HCT116 (cell line): Measurements from ENCODE around the gene ALG8. TPM values are rescaled to one million over a fixed set of nuclear protein-coding genes. Genes with fewer than 3 reads are reported as not detected.

Experiments
- ATAC-seq: fragments of 200-7000 bp; cut with Tn5 transposase; 2 replicates; pipeline ENCODE4 v1.9.1; 2020; ENCODE audit warnings: mild to moderate bottlenecking, moderate library complexity
- BruUV-seq: library from RNA; stranded (reverse); fragments of 400-500 nt; replicated peaks from 2 replicates; lab custom pipeline; 2021; lab: Mats Ljungman, UMichigan
- CTCF ChIA-PET: fragments of 300-600 bp; sonication (Branson Sonifier 250); formaldehyde crosslinking; loops from one replicate; lab custom pipeline; 2021; ENCODE audit warnings: antibody characterized with exemption; lab: Charles Lee
- POLR2A ChIA-PET: fragments of 300-600, 350-600 bp; sonication (Branson Sonifier 250); formaldehyde crosslinking; loops from one replicate; lab custom pipeline; 2021; ENCODE audit warnings: antibody characterized with exemption; lab: Charles Lee
- RAD21 ChIA-PET, 2 experiments: fragments of 300-600 bp; sonication (Branson Sonifier 250); formaldehyde crosslinking; loops; one replicate each; lab custom pipeline; 2023; ENCODE audit warnings: low total read pairs in 2 of 2; ENCODE audit not compliant: uncharacterized antibody in 2 of 2, unreplicated experiment in 2 of 2, low non-redundant PET in 1 of 2; lab: Charles Lee
- DNase-seq: peaks from one replicate; pipeline ENCODE4 v3.0.0-alpha.2; 2010; ENCODE audit warnings: low read depth, low spot score
- H2AFZ ChIP-seq: fragments of 200-600 bp; shearing (Covaris generic), sonication (generic); 2 replicates; pipeline ENCODE4 v1.6.1; 2017; ENCODE audit warnings: low read depth, mixed run types, mixed read lengths, antibody characterized with exemption, low read length; ENCODE audit not compliant: poor library complexity, severe bottlenecking
- H3K27ac ChIP-seq: 2 replicates; pipeline ENCODE4 v1.5.1; 2012; ENCODE audit warnings: low read depth, low read length
- H3K27me3 ChIP-seq: fragments of 200-600 bp; sonication (generic); 2 replicates; pipeline ENCODE4 v1.6.1; 2016; ENCODE audit warnings: mixed run types, low read length, mixed read lengths; ENCODE audit not compliant: insufficient read depth
- H3K36me3 ChIP-seq, 2 experiments: fragments of 200-500 bp in 1 of 2; fragments of 200-600 bp in 1 of 2; sonication (Bioruptor generic) in 1 of 2; sonication (generic) in 1 of 2; 2 replicates each; pipeline versions ENCODE4 v1.5.1 to v1.6.1; 2014 to 2016; ENCODE audit warnings: low read length in 2 of 2, inconsistent platforms in 1 of 2, mixed read lengths in 1 of 2, mixed run types in 1 of 2; ENCODE audit not compliant: insufficient read depth in 2 of 2, control insufficient read depth in 1 of 2
- H3K4me1 ChIP-seq, 2 experiments: fragments of 200-600 bp in 1 of 2; sonication (generic) in 1 of 2; 2 replicates each; pipeline versions ENCODE4 v1.5.1 to v1.6.1; 2012 to 2017; ENCODE audit warnings: low read length in 2 of 2, inconsistent platforms in 1 of 2, mild to moderate bottlenecking in 1 of 2, mixed read lengths in 1 of 2, mixed run types in 1 of 2, moderate library complexity in 1 of 2; ENCODE audit not compliant: insufficient read depth in 2 of 2, control insufficient read depth in 1 of 2
- H3K4me2 ChIP-seq: fragments of 200-600 bp; sonication (generic); 2 replicates; pipeline ENCODE4 v1.6.1; 2017; ENCODE audit warnings: mixed run types, low read length, mixed read lengths
- H3K4me3 ChIP-seq, 2 experiments: fragments of 200-600 bp in 1 of 2; sonication (generic) in 1 of 2; replicated peaks in 1 of 2; 2 replicates each; pipeline ENCODE4 v1.5.1; 2011 to 2016; ENCODE audit warnings: low read length in 2 of 2, control low read depth in 1 of 2, low read depth in 1 of 2, mild to moderate bottlenecking in 1 of 2, mixed read lengths in 1 of 2, mixed run types in 1 of 2
- H3K79me2 ChIP-seq: fragments of 200-600 bp; sonication (generic); 2 replicates; pipeline ENCODE4 v1.6.1; 2017; ENCODE audit warnings: mild to moderate bottlenecking, mixed run types, low read length, moderate library complexity, mixed read lengths; ENCODE audit not compliant: insufficient read depth
- H3K9ac ChIP-seq: fragments of 200-600 bp; sonication (generic); 2 replicates; pipeline ENCODE4 v1.6.1; 2016; ENCODE audit warnings: low read length, mixed read lengths
- H3K9me2 ChIP-seq: fragments of 200-600 bp; sonication (generic), shearing (Covaris generic); 2 replicates; pipeline ENCODE4 v1.6.1; 2017; ENCODE audit warnings: mixed run types, mild to moderate bottlenecking, moderate library complexity; ENCODE audit not compliant: insufficient read depth
- H3K9me3 ChIP-seq, 2 experiments: fragments of 200-500 bp in 1 of 2; fragments of 200-600 bp in 1 of 2; sonication (Bioruptor generic) in 1 of 2; sonication (generic) in 1 of 2; 2 replicates each; pipeline ENCODE4 v1.6.1; 2014 to 2017; ENCODE audit warnings: low read length in 2 of 2, mixed read lengths in 2 of 2, inconsistent platforms in 1 of 2, low read depth in 1 of 2, mild to moderate bottlenecking in 1 of 2, mixed run types in 1 of 2, moderate library complexity in 1 of 2; ENCODE audit not compliant: control insufficient read depth in 1 of 2, insufficient read depth in 1 of 2
- H4K20me1 ChIP-seq: fragments of 200-600 bp; sonication (generic), shearing (Covaris generic); 2 replicates; pipeline ENCODE4 v1.6.1; 2017; ENCODE audit warnings: mixed run types, mild to moderate bottlenecking, moderate library complexity; ENCODE audit not compliant: insufficient read depth
- FOSL1 ChIP-seq: IDR thresholded peaks from 2 replicates; pipeline ENCODE4 v1.6.1; 2012; ENCODE audit warnings: low read depth
- RAD21 ChIP-seq: IDR thresholded peaks from 2 replicates; pipeline ENCODE4 v1.6.1; 2012; ENCODE audit warnings: low read depth, mild to moderate bottlenecking
- SIN3A ChIP-seq: IDR thresholded peaks from 2 replicates; pipeline ENCODE4 v1.6.1; 2012; ENCODE audit warnings: low read depth
- SP1 ChIP-seq: IDR thresholded peaks from 2 replicates; pipeline ENCODE4 v1.6.1; 2012; ENCODE audit warnings: low read depth
- SRF ChIP-seq: IDR thresholded peaks from 2 replicates; pipeline ENCODE4 v1.6.1; 2012; ENCODE audit warnings: low read depth
- TCF7L2 ChIP-seq: IDR thresholded peaks from 2 replicates; pipeline ENCODE4 v1.7.0; 2011; ENCODE audit warnings: borderline replicate concordance, inconsistent platforms; ENCODE audit not compliant: insufficient read depth, insufficient read length; ENCODE audit errors: extremely low read depth
- YY1 ChIP-seq: IDR thresholded peaks from 2 replicates; pipeline ENCODE4 v1.6.1; 2011; ENCODE audit warnings: low read length, low read depth, moderate library complexity, mild to moderate bottlenecking; ENCODE audit not compliant: insufficient replicate concordance; ENCODE audit errors: extremely low read depth
- ZNF274 ChIP-seq: fragments of 200-500 bp; sonication (Bioruptor generic); IDR thresholded peaks from 2 replicates; pipeline ENCODE4 v1.6.1; 2014; ENCODE audit warnings: mild to moderate bottlenecking, low read depth, low read length, inconsistent platforms
- intact Hi-C: fragments of 100-400 bp; cut with micrococcal nuclease; formaldehyde crosslinking; loops from 2 replicates; pipeline ENCODE4 v1.10.0; 2022
- total RNA-seq: library from RNA; stranded (reverse); gene quantifications from one replicate; pipeline ENCODE4 v1.2.1, GENCODE V29; 2021; ENCODE audit not compliant: unreplicated experiment
- TF ChIP-seq, protein P1 (sequence below): IDR thresholded peaks from 2 replicates; pipeline ENCODE4 v1.6.1; 2012
- TF ChIP-seq, protein P2 (sequence below): IDR thresholded peaks from 2 replicates; pipeline ENCODE4 v1.6.1; 2012; ENCODE audit warnings: low read depth
- TF ChIP-seq, protein P3 (sequence below): IDR thresholded peaks from 2 replicates; pipeline ENCODE4 v1.6.1; 2012
- TF ChIP-seq, protein P4 (sequence below): IDR thresholded peaks from 2 replicates; pipeline ENCODE4 v1.6.1; 2011; ENCODE audit warnings: mild to moderate bottlenecking, low read length, moderate library complexity; ENCODE audit not compliant: insufficient replicate concordance; ENCODE audit errors: extremely low read depth
- TF ChIP-seq, protein P5 (sequence below), 3 experiments: fragments of 200-600 bp in 1 of 3; sonication (generic) in 1 of 3; IDR thresholded peaks in 2 of 3; conservative IDR thresholded peaks in 1 of 3; 2 replicates each; pipeline ENCODE4 v1.5.1; 2012 to 2017; ENCODE audit warnings: low read depth in 2 of 3, low read length in 2 of 3, antibody characterized with exemption in 1 of 3, borderline replicate concordance in 1 of 3, control low read depth in 1 of 3, mild to moderate bottlenecking in 1 of 3, mixed read lengths in 1 of 3, mixed run types in 1 of 3, moderate library complexity in 1 of 3; ENCODE audit not compliant: insufficient read depth in 1 of 3

Gene ALG8
- total RNA-seq, 1 experiment from 2014 or later: 50.1 TPM

DNA sequence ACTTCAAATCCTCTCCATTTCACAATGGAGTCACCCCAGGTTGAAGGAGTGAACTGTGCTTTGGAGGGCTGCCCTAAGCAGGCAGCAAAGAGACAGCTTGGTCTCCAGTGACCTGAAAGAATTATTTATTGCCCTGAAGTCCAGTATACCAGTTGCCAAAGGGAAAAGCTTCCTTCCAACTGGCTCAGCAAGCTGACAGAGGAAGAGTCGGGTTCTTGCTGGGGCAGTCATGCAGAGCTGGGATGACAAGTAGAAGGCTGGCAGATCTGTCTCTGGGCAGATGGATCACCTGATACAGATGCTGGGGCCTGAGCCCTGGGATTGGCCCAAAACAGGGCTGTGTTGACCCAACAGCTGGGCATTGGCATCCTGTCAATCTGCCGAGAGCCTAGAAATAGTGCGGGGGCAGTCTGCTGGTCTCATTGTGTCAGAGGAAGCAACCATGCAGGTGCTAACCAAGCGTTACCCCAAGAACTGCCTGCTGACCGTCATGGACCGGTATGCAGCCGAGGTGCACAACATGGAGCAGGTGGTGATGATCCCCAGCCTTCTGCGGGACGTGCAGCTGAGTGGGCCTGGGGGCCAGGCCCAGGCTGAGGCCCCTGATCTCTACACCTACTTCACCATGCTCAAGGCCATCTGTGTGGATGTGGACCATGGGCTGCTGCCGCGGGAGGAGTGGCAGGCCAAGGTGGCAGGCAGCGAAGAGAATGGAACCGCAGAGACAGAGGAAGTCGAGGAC is 75.8 kb downstream of the ALG8 start, which contains the start of gene THRSP:
Gene THRSP (plus strand): TSS at position 422 of the 742 bp plus-strand sequence. CDS start 21 bp downstream, at position 443.
- no TSS peak for BruUV-seq
- no peak within 1 kb of the TSS for H3K9ac ChIP-seq
- no peak within 1 kb of the TSS for H2AFZ ChIP-seq
- TF ChIP-seq, protein P1, sequence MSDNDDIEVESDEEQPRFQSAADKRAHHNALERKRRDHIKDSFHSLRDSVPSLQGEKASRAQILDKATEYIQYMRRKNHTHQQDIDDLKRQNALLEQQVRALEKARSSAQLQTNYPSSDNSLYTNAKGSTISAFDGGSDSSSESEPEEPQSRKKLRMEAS: no peak
- no peak for TF ChIP-seq TCF7L2
- no peak for TF ChIP-seq RAD21
- TF ChIP-seq, protein P2, sequence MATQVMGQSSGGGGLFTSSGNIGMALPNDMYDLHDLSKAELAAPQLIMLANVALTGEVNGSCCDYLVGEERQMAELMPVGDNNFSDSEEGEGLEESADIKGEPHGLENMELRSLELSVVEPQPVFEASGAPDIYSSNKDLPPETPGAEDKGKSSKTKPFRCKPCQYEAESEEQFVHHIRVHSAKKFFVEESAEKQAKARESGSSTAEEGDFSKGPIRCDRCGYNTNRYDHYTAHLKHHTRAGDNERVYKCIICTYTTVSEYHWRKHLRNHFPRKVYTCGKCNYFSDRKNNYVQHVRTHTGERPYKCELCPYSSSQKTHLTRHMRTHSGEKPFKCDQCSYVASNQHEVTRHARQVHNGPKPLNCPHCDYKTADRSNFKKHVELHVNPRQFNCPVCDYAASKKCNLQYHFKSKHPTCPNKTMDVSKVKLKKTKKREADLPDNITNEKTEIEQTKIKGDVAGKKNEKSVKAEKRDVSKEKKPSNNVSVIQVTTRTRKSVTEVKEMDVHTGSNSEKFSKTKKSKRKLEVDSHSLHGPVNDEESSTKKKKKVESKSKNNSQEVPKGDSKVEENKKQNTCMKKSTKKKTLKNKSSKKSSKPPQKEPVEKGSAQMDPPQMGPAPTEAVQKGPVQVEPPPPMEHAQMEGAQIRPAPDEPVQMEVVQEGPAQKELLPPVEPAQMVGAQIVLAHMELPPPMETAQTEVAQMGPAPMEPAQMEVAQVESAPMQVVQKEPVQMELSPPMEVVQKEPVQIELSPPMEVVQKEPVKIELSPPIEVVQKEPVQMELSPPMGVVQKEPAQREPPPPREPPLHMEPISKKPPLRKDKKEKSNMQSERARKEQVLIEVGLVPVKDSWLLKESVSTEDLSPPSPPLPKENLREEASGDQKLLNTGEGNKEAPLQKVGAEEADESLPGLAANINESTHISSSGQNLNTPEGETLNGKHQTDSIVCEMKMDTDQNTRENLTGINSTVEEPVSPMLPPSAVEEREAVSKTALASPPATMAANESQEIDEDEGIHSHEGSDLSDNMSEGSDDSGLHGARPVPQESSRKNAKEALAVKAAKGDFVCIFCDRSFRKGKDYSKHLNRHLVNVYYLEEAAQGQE: no peak
- TF ChIP-seq ZNF274: no peak
- no peak for TF ChIP-seq FOSL1
- TF ChIP-seq, protein P3, sequence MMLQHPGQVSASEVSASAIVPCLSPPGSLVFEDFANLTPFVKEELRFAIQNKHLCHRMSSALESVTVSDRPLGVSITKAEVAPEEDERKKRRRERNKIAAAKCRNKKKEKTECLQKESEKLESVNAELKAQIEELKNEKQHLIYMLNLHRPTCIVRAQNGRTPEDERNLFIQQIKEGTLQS: no peak
- no peak for TF ChIP-seq SP1
- no peak for TF ChIP-seq YY1
- no peak for TF ChIP-seq SIN3A
- TF ChIP-seq, protein P4, sequence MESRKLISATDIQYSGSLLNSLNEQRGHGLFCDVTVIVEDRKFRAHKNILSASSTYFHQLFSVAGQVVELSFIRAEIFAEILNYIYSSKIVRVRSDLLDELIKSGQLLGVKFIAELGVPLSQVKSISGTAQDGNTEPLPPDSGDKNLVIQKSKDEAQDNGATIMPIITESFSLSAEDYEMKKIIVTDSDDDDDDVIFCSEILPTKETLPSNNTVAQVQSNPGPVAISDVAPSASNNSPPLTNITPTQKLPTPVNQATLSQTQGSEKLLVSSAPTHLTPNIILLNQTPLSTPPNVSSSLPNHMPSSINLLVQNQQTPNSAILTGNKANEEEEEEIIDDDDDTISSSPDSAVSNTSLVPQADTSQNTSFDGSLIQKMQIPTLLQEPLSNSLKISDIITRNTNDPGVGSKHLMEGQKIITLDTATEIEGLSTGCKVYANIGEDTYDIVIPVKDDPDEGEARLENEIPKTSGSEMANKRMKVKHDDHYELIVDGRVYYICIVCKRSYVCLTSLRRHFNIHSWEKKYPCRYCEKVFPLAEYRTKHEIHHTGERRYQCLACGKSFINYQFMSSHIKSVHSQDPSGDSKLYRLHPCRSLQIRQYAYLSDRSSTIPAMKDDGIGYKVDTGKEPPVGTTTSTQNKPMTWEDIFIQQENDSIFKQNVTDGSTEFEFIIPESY: no peak
- TF ChIP-seq, protein P5, sequence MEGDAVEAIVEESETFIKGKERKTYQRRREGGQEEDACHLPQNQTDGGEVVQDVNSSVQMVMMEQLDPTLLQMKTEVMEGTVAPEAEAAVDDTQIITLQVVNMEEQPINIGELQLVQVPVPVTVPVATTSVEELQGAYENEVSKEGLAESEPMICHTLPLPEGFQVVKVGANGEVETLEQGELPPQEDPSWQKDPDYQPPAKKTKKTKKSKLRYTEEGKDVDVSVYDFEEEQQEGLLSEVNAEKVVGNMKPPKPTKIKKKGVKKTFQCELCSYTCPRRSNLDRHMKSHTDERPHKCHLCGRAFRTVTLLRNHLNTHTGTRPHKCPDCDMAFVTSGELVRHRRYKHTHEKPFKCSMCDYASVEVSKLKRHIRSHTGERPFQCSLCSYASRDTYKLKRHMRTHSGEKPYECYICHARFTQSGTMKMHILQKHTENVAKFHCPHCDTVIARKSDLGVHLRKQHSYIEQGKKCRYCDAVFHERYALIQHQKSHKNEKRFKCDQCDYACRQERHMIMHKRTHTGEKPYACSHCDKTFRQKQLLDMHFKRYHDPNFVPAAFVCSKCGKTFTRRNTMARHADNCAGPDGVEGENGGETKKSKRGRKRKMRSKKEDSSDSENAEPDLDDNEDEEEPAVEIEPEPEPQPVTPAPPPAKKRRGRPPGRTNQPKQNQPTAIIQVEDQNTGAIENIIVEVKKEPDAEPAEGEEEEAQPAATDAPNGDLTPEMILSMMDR (IDR thresholded peaks at IDR 0.05 in 2 of 3, conservative IDR thresholded peaks at IDR 0.05 in 1 of 3; ENCODE audit: borderline replicate concordance in 1 of 3, insufficient read depth in 1 of 3, low read depth in 2 of 3, low read length in 2 of 3): no peak
- no peak for TF ChIP-seq SRF
- intact Hi-C loops: no loop called here
- H3K9me2 ChIP-seq: no peaks in the 10 kb centered on the region
- ChIA-PET CTCF (no interaction called here), POLR2A (no interaction called here), RAD21 (no interaction called here)
- no peak within 1 kb of the TSS for H3K4me3 ChIP-seq
- no peaks in the 10 kb centered on the region; a peak in 1 of 4 replicates for H3K36me3 ChIP-seq
- ATAC-seq (no peak), DNase-seq (no peak)
- H3K27me3 ChIP-seq: no peaks in the 10 kb centered on the region
- no peaks in the 10 kb centered on the region for H4K20me1 ChIP-seq
- H3K79me2 ChIP-seq: no peaks in the 10 kb centered on the region
- H3K4me2 ChIP-seq: no peak within 1 kb of the TSS
- no peaks in the 10 kb centered on the region for H3K4me1 ChIP-seq
- no peaks in the 10 kb centered on the region for H3K9me3 ChIP-seq
- no peak within 1 kb of the TSS for H3K27ac ChIP-seq
